MM.1S (cell line): ENCODE measurements around the gene ANKRD13A.

Experiments
- DNase-seq: peaks from one replicate; pipeline ENCODE4 v3.0.0-alpha.2; 2015
- H2AFZ ChIP-seq: fragments of 300-600 bp; sonication (generic); 2 replicates; pipeline ENCODE4 v1.6.0; 2016; ENCODE audit warnings: antibody characterized with exemption, low read length
- H3F3A ChIP-seq: fragments of 300-600 bp; sonication (generic); 2 replicates; pipeline ENCODE4 v1.6.1; 2016; ENCODE audit warnings: mild to moderate bottlenecking, antibody characterized with exemption, low read length, moderate library complexity, mixed read lengths; ENCODE audit not compliant: insufficient read depth
- H3K27ac ChIP-seq: fragments of 300-600 bp; sonication (generic); 2 replicates; pipeline ENCODE4 v1.5.1; 2016; ENCODE audit warnings: mild to moderate bottlenecking, low read length
- H3K27me3 ChIP-seq: fragments of 300-600 bp; sonication (generic); replicated peaks from 2 replicates; pipeline ENCODE4 v1.6.0; 2016; ENCODE audit warnings: low read length; ENCODE audit not compliant: insufficient read depth
- H3K36me3 ChIP-seq: fragments of 300-600 bp; sonication (generic); replicated peaks from 2 replicates; pipeline ENCODE4 v1.6.1; 2016; ENCODE audit warnings: mild to moderate bottlenecking, low read length, mixed read lengths; ENCODE audit not compliant: insufficient read depth
- H3K4me1 ChIP-seq: fragments of 300-600 bp; sonication (generic); 2 replicates; pipeline ENCODE4 v1.6.1; 2016; ENCODE audit warnings: low read length, mixed read lengths
- H3K4me2 ChIP-seq: fragments of 300-600 bp; sonication (generic); 2 replicates; pipeline ENCODE4 v1.6.0; 2016; ENCODE audit warnings: low read depth, low read length
- H3K4me3 ChIP-seq: fragments of 300-600 bp; sonication (generic); 2 replicates; pipeline ENCODE4 v1.5.1; 2016; ENCODE audit warnings: low read length, mixed read lengths
- H3K79me2 ChIP-seq: fragments of 300-600 bp; sonication (generic); 2 replicates; pipeline ENCODE4 v1.6.1; 2016; ENCODE audit warnings: mixed run types, low read length, mixed read lengths
- H3K9ac ChIP-seq: fragments of 300-600 bp; sonication (generic); 2 replicates; pipeline ENCODE4 v1.6.1; 2016; ENCODE audit warnings: low read length, mixed read lengths
- H3K9me2 ChIP-seq: fragments of 300-600 bp; sonication (generic); replicated peaks from 2 replicates; pipeline ENCODE4 v1.6.1; 2016; ENCODE audit warnings: mild to moderate bottlenecking, low read length, mixed read lengths; ENCODE audit not compliant: insufficient read depth
- H3K9me3 ChIP-seq: fragments of 300-600 bp; sonication (generic); replicated peaks from 2 replicates; pipeline ENCODE4 v1.6.1; 2016; ENCODE audit warnings: mild to moderate bottlenecking, low read length, mixed read lengths; ENCODE audit not compliant: insufficient read depth
- H4K20me1 ChIP-seq: fragments of 300-600 bp; sonication (generic); 2 replicates; pipeline ENCODE4 v1.6.1; 2016; ENCODE audit warnings: mild to moderate bottlenecking, low read length, moderate library complexity, mixed read lengths; ENCODE audit not compliant: insufficient read depth
- EZH2 ChIP-seq: fragments of 300-600 bp; sonication (generic); optimal IDR thresholded peaks from 2 replicates; pipeline ENCODE3; 2017; ENCODE audit warnings: low read depth, mild to moderate bottlenecking, antibody characterized with exemption, low read length, mixed read lengths
- EZH2phosphoT487 ChIP-seq: fragments of 300-600 bp; sonication (generic); IDR thresholded peaks from 2 replicates; pipeline ENCODE4 v1.6.1; 2018; ENCODE audit warnings: antibody characterized with exemption, low read length
- TF ChIP-seq, protein P1 (sequence below): fragments of 300-600 bp; sonication (generic); IDR thresholded peaks from 2 replicates; pipeline ENCODE4 v1.5.1; 2016; ENCODE audit warnings: antibody characterized with exemption, low read length, mixed read lengths

Gene ANKRD13A

GRCh38 chr12:109988903-109989302 lies 10.3 kb upstream of the ANKRD13A start:
- Histone ChIP-seq H3K27ac (no peak overlapping the region), H3K9me2 (no peaks in the 10 kb centered on the region), H3K4me1 (0 out of 2 replicates have a peak, but pooled peaks cover 8% of the 10 kb centered on the region), H3K27me3 (no peaks in the 10 kb centered on the region), H2AFZ (no peak overlapping the region), H3K79me2 (peaks cover 42% of the 10 kb centered on the region), H3K9ac (no peak overlapping the region), H3F3A (no peaks in the 10 kb centered on the region), H3K4me2 (no peak overlapping the region), H3K4me3 (no peak overlapping the region), H4K20me1 (no peaks in the 10 kb centered on the region), H3K9me3 (no peaks in the 10 kb centered on the region), H3K36me3 (no peaks in the 10 kb centered on the region)
- TF ChIP-seq, protein P1, sequence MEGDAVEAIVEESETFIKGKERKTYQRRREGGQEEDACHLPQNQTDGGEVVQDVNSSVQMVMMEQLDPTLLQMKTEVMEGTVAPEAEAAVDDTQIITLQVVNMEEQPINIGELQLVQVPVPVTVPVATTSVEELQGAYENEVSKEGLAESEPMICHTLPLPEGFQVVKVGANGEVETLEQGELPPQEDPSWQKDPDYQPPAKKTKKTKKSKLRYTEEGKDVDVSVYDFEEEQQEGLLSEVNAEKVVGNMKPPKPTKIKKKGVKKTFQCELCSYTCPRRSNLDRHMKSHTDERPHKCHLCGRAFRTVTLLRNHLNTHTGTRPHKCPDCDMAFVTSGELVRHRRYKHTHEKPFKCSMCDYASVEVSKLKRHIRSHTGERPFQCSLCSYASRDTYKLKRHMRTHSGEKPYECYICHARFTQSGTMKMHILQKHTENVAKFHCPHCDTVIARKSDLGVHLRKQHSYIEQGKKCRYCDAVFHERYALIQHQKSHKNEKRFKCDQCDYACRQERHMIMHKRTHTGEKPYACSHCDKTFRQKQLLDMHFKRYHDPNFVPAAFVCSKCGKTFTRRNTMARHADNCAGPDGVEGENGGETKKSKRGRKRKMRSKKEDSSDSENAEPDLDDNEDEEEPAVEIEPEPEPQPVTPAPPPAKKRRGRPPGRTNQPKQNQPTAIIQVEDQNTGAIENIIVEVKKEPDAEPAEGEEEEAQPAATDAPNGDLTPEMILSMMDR: no peak
- TF ChIP-seq EZH2phosphoT487 (no peak), EZH2 (no peak)
- no peak for DNase-seq

GRCh38 chr12:109989380-109989779 lies 9.8 kb upstream of the ANKRD13A start:
- Histone ChIP-seq H3F3A (peaks cover 2% of the 10 kb centered on the region; the same call in 1 of the 2 replicates), H3K9me2 (no peaks in the 10 kb centered on the region), H3K4me1 (0 out of 2 replicates have a peak, but pooled peaks cover 8% of the 10 kb centered on the region), H3K9ac (no peak overlapping the region), H3K4me3 (no peak overlapping the region), H3K27me3 (no peaks in the 10 kb centered on the region), H3K4me2 (no peak overlapping the region), H4K20me1 (no peaks in the 10 kb centered on the region), H3K27ac (no peak overlapping the region), H2AFZ (no peak overlapping the region), H3K79me2 (peaks cover 47% of the 10 kb centered on the region), H3K36me3 (no peaks in the 10 kb centered on the region), H3K9me3 (no peaks in the 10 kb centered on the region)
- no peak for DNase-seq
- TF ChIP-seq EZH2: no peak
- no peak for TF ChIP-seq EZH2phosphoT487
- TF ChIP-seq, protein P1: no peak

DNA sequence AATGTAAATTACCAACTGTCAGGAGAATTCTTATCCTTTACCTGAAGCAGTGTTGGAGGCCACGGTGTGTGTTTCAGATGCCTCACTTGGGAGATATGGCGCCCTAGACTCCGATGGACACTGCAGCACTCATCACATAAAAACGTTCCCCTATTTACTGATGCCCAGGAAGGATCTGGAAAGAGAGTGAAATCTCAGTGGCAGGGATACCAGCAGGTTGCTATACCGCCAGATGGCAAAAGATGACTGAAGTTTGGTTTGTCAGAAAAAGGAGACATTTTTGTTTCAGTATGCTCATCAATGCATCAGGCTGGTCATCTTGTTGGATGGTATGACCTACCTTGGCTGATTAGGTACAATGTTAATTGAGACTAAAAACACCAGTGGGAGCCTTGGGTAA lies 7.6 kb upstream of the ANKRD13A start:
- no peaks in the 10 kb centered on the region for H3K27me3 ChIP-seq
- H3K4me2 ChIP-seq: no peak overlapping the region
- H3K4me3 ChIP-seq: no peak overlapping the region
- no peak overlapping the region for H2AFZ ChIP-seq
- H3K36me3 ChIP-seq: no peaks in the 10 kb centered on the region
- no peaks in the 10 kb centered on the region for H3K9me2 ChIP-seq
- no peaks in the 10 kb centered on the region for H3K9me3 ChIP-seq
- no peaks in the 10 kb centered on the region for H4K20me1 ChIP-seq
- TF ChIP-seq EZH2phosphoT487: no peak
- TF ChIP-seq, protein P1: no peak
- TF ChIP-seq EZH2: no peak
- no peak for DNase-seq
- H3F3A ChIP-seq: peaks cover 16% of the 10 kb centered on the region; the same call in 1 of the 2 replicates
- H3K9ac ChIP-seq: no peak overlapping the region
- no peak overlapping the region for H3K27ac ChIP-seq
- H3K79me2 ChIP-seq: peaks cover 64% of the 10 kb centered on the region
- 0 out of 2 replicates have a peak, but pooled peaks cover 8% of the 10 kb centered on the region for H3K4me1 ChIP-seq
